Measurements from ENCODE around the gene USP47.

Gene USP47

DNA sequence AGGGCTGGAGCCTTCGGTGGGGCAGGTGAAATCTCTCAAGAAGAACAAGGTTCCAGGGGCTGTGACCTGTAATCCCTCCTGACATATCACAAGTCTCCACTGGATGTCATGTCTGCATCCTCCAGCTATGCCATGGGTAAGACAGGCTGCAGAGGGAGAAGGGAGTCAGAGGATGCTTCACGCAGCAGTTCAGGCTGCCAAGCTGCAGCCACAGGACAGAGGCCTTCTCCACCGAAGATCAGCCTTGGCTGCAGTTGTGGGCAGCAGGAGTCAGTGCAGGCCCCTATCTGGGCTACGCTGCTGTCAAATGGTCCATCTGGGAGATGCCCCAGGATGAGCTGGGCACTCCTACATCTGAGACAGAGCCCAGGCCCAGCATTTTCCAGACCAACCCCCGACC, 141.7 kb downstream of the USP47 start:
- no peaks in the 10 kb centered on the region for H3K36me3 Mint-ChIP-seq
- peaks cover under 1 to 1% of the 10 kb centered on the region in 2 donors for H3K9me3 Mint-ChIP-seq
- peaks cover 0 to 2% of the 10 kb centered on the region in 2 donors for H3K4me1 Mint-ChIP-seq
- H3K27ac Mint-ChIP-seq, result peak overlapping the region; percentile 22
- peaks cover 8 to 12% of the 10 kb centered on the region in 2 donors for H3K27me3 Mint-ChIP-seq
- ATAC-seq (replicated peaks) (no peak), DNase-seq (no peak)
- H3K4me3 Mint-ChIP-seq, result no peak overlapping the region

DNA sequence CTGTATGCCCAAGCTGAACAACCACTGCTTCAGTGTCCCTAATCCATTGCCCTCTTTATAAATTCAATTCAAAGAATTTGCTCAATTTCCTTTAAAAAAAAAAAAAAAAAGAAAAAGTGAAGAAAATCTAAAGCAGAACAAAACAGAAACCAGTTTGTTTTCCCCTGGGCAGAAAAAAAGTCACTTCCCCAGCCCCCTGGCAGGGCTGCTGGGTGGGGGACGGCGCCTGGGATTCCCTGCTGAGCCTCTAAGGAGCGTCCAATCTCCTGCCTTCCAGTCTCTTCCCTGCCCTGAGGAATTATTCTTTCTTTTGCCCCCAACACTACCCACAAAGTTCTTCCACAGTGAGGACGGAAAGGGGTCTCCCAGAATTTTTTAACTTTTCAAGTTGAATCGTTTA, 142.8 kb downstream of the USP47 start:
- no peak for ATAC-seq (replicated peaks)
- Mint-ChIP-seq H3K9me3 (no peaks in the 10 kb centered on the region), H3K27me3 (peaks cover 12% of the 10 kb centered on the region in 2 donors), H3K36me3 (no peaks in the 10 kb centered on the region), H3K4me1 (no peaks in the 10 kb centered on the region), H3K27ac (no peak overlapping the region), H3K4me3 (no peak overlapping the region)
- no peak for DNase-seq

DNA sequence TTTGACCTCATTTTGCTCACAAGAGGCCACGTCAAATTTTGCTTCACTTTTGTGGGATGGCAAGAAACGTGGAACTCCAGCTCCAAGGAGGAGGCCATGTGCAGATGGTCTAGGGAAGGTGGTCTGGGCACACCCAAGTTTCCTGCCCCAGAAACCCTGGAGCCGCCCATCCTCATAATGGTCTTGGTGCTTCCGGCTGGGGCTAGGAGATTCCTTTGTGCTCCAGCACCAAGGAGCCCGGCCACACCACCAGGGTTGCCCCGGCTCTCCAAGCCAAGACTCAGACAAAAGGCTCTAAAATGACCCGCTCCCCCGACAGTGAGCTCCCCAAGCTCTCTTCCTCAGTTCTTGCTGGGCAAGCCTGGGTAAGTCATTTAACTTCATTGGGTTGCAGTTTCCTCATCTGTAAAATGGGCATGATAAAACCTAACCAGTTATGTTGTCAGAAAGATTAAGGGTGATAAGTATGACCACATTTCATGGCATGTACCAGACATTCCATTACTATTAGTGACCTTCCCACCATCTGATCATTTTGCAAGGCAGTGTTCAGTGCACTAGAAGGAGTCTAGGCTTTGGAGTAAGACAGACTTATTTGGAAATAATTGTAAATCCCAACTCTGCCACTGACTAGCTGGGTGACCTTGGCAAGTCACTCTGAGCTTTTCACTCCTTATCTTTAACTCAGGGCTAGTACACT, 143.4 kb downstream of the USP47 start:
- H3K27me3 Mint-ChIP-seq, result peaks cover 12% of the 10 kb centered on the region in 2 donors
- no peaks in the 10 kb centered on the region for H3K36me3 Mint-ChIP-seq
- no peaks in the 10 kb centered on the region for H3K4me1 Mint-ChIP-seq
- ATAC-seq (replicated peaks), result no peak
- no peak overlapping the region for H3K27ac Mint-ChIP-seq
- no peaks in the 10 kb centered on the region for H3K9me3 Mint-ChIP-seq
- H3K4me3 Mint-ChIP-seq, result no peak overlapping the region
- no peak for DNase-seq

GRCh38 chr11:11985954-11986949, 144.5 kb downstream of the USP47 start:
- H3K9me3 Mint-ChIP-seq, result no peaks in the 10 kb centered on the region

DNA sequence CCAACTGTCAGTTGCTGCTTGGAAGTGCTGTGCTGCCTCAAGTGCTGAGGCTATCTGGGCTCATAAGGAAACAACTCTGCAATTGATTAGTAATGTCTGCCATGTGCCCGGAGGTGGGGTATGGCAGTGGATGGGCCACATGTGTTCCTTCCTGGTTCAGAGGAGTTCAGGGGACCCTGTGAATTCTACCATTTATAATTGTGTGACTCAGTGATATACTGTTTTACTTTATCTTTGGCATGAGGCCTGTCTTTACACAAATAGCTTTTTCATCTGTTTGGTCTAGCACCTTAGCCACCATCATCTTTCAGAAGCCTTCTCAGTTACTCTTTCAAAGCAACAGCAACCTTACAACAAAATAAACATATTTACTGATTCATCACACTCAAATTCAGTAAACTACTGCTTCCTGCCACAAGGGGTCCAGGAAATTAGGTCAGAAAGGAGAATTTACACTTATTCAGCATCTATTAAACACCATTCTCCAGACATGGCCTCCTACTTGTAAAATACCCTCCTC, 145.8 kb downstream of the USP47 start:
- Mint-ChIP-seq H3K36me3 (no peaks in the 10 kb centered on the region), H3K4me1 (no peaks in the 10 kb centered on the region), H3K27ac (no peak overlapping the region), H3K27me3 (peaks cover 5 to 13% of the 10 kb centered on the region in 2 donors), H3K9me3 (no peaks in the 10 kb centered on the region), H3K4me3 (no peak overlapping the region)
- ATAC-seq (replicated peaks) (no peak), DNase-seq (no peak)

More at GRCh38 chr11:11985954-11986949, 144.5 kb downstream of the USP47 start:
- Mint-ChIP-seq H3K27me3 (peaks cover 9 to 12% of the 10 kb centered on the region in 2 donors), H3K4me3 (no peak overlapping the region), H3K36me3 (no peaks in the 10 kb centered on the region), H3K4me1 (no peaks in the 10 kb centered on the region), H3K27ac (no peak overlapping the region)
- ATAC-seq (replicated peaks), result no peak
- no peak for DNase-seq

GRCh38 chr11:11988099-11988651, 146.4 kb downstream of the USP47 start:
- Mint-ChIP-seq H3K4me3 (no peak overlapping the region), H3K4me1 (no peaks in the 10 kb centered on the region), H3K27me3 (peaks cover 6 to 13% of the 10 kb centered on the region in 2 donors), H3K9me3 (no peaks in the 10 kb centered on the region), H3K27ac (no peak overlapping the region), H3K36me3 (no peaks in the 10 kb centered on the region)
- no peak for ATAC-seq (replicated peaks)
- DNase-seq, result no peak

DNA sequence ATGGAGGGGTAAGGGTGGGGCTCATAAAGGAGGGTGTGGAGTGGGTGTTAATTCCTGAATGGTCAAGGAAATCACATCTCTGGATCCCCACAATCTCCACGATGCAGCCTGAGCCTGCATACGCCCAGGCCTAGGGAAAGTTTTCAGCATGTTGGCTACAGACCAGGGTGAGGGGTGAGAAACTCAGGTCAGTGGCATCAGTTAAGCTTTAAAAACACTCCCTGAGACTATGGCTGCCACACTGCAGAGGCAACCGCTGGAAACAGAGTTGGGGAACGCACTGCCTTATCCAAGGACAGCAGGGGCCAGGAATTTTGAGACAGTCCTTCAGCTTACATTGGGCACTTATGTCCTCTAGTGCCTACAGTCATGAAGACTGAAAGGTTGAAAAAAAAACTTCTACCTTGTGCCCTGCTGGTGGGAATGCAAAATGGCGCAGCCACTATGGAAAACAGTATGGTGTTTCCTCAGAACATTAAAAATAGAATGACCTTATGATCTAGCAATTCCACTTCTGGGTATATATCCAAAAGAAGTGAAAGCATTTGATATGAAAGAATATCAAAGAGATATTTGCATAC, 147.0 kb downstream of the USP47 start:
- Mint-ChIP-seq H3K9me3 (no peaks in the 10 kb centered on the region), H3K36me3 (no peaks in the 10 kb centered on the region), H3K27me3 (peaks cover 6 to 13% of the 10 kb centered on the region in 2 donors), H3K4me3 (no peak overlapping the region), H3K4me1 (no peaks in the 10 kb centered on the region), H3K27ac (no peak overlapping the region)
- DNase-seq, result no peak
- no peak for ATAC-seq (replicated peaks)

DNA sequence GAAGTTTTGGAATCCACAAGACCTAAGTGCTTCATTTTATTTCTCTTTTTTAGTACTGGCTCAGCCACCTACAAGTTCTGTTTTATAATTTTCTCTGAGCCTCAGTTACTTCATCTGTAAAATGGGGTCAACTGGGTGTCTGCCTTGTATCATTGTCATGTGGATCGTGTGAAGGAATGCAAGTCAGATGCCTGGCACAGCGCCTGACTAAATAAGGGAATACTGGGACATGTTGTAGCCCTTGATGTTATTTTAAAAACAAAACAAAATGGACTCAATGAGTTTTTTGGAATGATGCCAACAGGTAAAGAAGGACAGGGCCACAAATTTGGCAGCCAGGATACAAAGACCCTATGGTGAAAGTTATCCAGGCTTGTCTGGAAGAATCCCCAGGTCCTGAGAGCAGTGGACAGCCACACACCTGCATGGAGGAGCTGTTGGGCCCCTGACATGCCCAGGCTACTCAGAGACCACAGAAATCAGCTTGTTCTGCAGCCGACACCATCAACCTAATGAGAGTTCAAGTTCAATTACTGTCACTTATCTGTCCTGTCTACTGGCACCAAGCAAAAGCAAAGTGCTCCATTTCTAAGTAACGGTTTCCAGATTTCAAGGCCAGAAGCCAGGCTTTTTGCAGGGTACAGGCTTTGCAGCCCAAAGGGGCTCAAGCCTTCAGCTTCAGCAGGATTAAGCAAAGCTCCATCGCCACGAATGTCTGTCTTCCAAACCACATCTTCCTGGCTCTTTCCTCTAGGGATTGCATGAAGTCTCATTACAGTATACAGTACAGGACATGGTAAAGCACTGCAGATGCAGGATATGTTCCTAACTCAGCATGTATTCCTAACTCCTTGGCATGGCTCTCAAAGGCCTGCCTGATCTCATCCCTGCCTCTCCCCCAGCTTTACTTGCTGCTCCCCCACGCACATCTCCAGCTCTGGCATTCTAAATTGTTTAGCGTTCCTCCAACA, 148.3 kb downstream of the USP47 start:
- Mint-ChIP-seq H3K27me3 (peaks cover 13 to 14% of the 10 kb centered on the region in 2 donors), H3K9me3 (no peaks in the 10 kb centered on the region), H3K4me1 (no peaks in the 10 kb centered on the region), H3K27ac (no peak overlapping the region), H3K36me3 (no peaks in the 10 kb centered on the region), H3K4me3 (no peak overlapping the region)
- DNase-seq (no peak), ATAC-seq (replicated peaks) (no peak)

DNA sequence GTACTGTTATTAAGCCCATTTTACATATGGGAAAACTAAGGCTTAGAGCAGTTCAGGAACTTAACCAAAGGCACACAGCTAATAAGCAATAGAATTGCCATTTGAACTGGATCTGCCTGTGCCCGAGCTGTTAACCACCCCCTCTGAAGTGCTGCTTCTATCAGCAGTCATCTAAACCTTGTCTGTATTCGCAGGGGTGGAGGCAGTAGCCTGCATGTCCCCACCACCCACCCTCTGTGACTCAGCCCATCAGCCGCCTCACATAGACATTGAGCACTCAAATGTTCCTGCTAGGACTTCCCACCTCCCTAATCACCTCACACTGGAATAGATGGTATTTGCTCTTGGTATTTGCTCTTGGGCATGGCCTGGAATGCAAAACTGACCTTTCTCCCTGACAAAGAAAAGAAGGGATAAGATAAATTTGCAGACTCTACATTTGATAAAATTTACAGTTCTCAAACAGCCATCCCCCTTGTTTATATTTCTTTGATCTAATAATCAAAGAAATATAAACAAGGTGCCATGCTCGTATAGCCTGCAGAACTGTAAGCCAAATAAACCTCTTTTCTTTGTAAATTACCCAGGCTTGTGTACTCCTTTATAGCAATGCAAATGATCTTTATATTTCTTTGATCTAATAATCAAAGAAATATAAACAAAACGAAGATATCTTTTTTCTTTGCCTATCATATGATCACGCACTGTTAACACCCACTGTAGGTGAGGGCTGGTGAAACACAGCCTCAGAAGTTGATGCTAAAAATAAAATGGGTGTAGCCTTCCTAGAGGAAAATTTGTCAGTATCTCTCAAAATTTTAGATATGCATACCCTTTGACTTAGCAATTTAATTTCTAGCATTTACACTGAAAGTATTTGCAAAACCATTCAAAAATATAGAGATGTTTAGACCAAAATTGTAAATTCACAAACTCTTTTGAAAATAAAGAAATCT, 150.8 kb downstream of the USP47 start:
- no peak for ATAC-seq (replicated peaks)
- Mint-ChIP-seq H3K36me3 (no peaks in the 10 kb centered on the region), H3K27me3 (peaks cover 20% of the 10 kb centered on the region in 2 donors), H3K4me1 (no peaks in the 10 kb centered on the region), H3K9me3 (no peaks in the 10 kb centered on the region), H3K4me3 (no peak overlapping the region), H3K27ac (no peak overlapping the region)
- DNase-seq, result no peak

GRCh38 chr11:11993839-11994238, 152.1 kb downstream of the USP47 start:
- Mint-ChIP-seq H3K27ac (no peak overlapping the region), H3K9me3 (no peaks in the 10 kb centered on the region), H3K4me1 (peaks cover 0 to 2% of the 10 kb centered on the region in 2 donors), H3K36me3 (no peaks in the 10 kb centered on the region), H3K4me3 (no peak overlapping the region), H3K27me3 (peaks cover 15 to 22% of the 10 kb centered on the region in 2 donors)
- no peak for ATAC-seq (replicated peaks)
- no peak for DNase-seq

GRCh38 chr11:11995601-11996000, 153.8 kb downstream of the USP47 start:
- Mint-ChIP-seq H3K4me1 (peaks cover 0 to 2% of the 10 kb centered on the region in 2 donors), H3K27ac (no peak overlapping the region), H3K27me3 (peaks cover 15 to 22% of the 10 kb centered on the region in 2 donors), H3K9me3 (no peaks in the 10 kb centered on the region), H3K4me3 (no peak overlapping the region), H3K36me3 (no peaks in the 10 kb centered on the region)
- ATAC-seq (replicated peaks) (no peak), DNase-seq (no peak)

DNA sequence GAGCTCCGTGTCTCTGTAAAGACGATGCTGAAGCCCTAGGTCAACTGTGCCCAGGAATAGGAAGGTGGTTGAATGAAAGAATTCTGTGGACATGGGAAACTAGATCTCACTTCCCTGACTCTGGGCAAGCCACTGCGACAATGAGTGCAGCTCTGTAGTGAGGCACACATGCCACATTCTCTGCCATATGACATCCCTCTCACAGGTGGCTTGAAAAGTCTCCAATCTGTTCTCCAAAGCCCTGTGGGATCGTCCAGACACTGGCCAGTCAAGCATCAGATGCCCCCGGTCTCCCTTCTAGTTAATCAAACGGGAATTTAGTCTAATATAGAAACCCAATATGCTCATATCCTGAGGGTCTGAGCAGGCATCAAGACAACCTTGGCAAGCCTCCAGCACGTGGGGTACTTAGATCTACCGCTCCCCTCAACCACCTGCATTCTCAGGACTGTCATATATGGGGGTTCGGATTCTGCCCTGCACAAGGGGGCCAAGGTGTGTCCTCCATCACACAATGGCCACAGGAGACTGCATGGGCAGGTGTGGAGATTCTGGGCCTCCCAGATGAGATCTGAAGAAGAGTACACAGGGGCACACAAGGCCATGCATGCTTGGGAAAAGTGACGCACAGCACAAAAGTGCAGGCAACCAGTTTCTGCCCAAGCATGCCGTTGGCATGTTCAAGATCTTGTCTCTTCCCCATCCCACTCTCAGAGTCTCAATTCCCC, 154.7 kb downstream of the USP47 start:
- DNase-seq, result no peak
- no peak for ATAC-seq (replicated peaks)
- no peak overlapping the region for H3K27ac Mint-ChIP-seq
- peaks cover 0 to 2% of the 10 kb centered on the region in 2 donors for H3K4me1 Mint-ChIP-seq
- H3K9me3 Mint-ChIP-seq, result no peaks in the 10 kb centered on the region
- no peak overlapping the region for H3K4me3 Mint-ChIP-seq
- H3K27me3 Mint-ChIP-seq, result peaks cover 12 to 22% of the 10 kb centered on the region in 2 donors
- H3K36me3 Mint-ChIP-seq, result no peaks in the 10 kb centered on the region
